SK-N-MC (cell line): Measurements from ENCODE around the gene IMPA2.

Experiments used
- EZH2 ChIP-seq: fragments of 200-600 bp; sonication (generic); IDR thresholded peaks from one replicate; pipeline ENCODE4 v1.6.1; 2017; ENCODE audit warnings: antibody characterized with exemption
- FOXP2 ChIP-seq: optimal IDR thresholded peaks from 2 replicates; pipeline ENCODE3; 2011; ENCODE audit warnings: mild to moderate bottlenecking, moderate library complexity; ENCODE audit not compliant: insufficient read depth; ENCODE audit errors: extremely low read length, control extremely low read depth
- POLR2AphosphoS5 ChIP-seq: IDR thresholded peaks from 2 replicates; pipeline ENCODE4 v1.6.1; 2012; ENCODE audit warnings: mild to moderate bottlenecking, low read depth, low read length, borderline replicate concordance

DNA sequence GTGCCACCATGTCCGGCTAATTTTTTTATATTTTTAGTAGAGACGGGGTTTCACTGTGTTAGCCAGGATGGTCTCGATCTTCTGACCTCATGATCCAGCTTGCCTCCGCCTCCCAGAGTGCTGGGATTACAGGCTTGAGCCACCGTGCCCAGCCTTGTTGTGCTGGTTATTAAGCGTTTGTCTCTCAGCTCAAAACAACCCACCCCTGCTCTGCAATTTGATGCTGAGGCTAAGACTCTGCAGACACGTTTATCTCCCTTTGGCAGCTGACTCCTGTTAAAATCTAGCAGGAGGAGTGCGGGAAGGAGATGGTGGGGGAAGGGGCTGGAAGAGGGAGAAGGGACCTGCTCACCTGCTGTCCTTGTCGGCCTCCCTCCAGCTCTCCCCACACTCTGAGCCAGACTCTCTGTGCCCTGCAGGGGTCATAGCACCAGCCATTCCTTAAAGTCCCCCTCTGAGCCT, 29.9 kb upstream of the IMPA2 start:
- TF ChIP-seq POLR2AphosphoS5 = no peak
- no peak for TF ChIP-seq EZH2
- no peak for TF ChIP-seq FOXP2
